Measurements from ENCODE around the gene HLA-G.
"Not testable (repeated sequence)": the region's sequence is repeated elsewhere in the genome, so short reads cannot be mapped to it uniquely, and the experiment has no call there.

The HLA-G gene

GRCh38 chr6:29827579-29828470 is at the start of gene HLA-G:
TSS of gene HLA-G (plus strand) at chr6:29827825. CDS start at chr6:29827845, 20 bp downstream.
- DNase-seq (ENCODE audit: low spot score): no peak

GRCh38 chr6:29780019-29780698 is 47.5 kb upstream of the HLA-G start:
- not testable (repeated sequence) for DNase-seq (ENCODE audit: low spot score)

- DNase-seq (ENCODE audit: low spot score): no peak
Observed at GRCh38 chr6:29789176-29789575, 38.4 kb upstream of the HLA-G start.

- no peak for DNase-seq (ENCODE audit: low spot score)
Observed at GRCh38 chr6:29790626-29791025, 37.0 kb upstream of the HLA-G start.

GRCh38 chr6:29791162-29791561 is 36.5 kb upstream of the HLA-G start:
- no peak for DNase-seq (ENCODE audit: low spot score)

- DNase-seq (ENCODE audit: low spot score): no peak
Observed at GRCh38 chr6:29791786-29792122, 35.9 kb upstream of the HLA-G start.

- DNase-seq (ENCODE audit: low spot score): no peak
Observed at GRCh38 chr6:29792123-29793035, 35.2 kb upstream of the HLA-G start.

- DNase-seq (ENCODE audit: low spot score): no peak
Observed at GRCh38 chr6:29793036-29793356, 34.6 kb upstream of the HLA-G start.

- no peak for DNase-seq (ENCODE audit: low spot score)
Observed at GRCh38 chr6:29793796-29794195, 33.8 kb upstream of the HLA-G start.

- no peak for DNase-seq (ENCODE audit: low spot score)
Observed at GRCh38 chr6:29796026-29796425, 31.6 kb upstream of the HLA-G start.

GRCh38 chr6:29797135-29797534 is 30.5 kb upstream of the HLA-G start:
- peak; percentile 72 for DNase-seq (ENCODE audit: low spot score)

- no peak for DNase-seq (ENCODE audit: low spot score)
Observed at GRCh38 chr6:29797966-29798365, 29.7 kb upstream of the HLA-G start.

GRCh38 chr6:29800254-29800653 is 27.4 kb upstream of the HLA-G start:
- no peak for DNase-seq (ENCODE audit: low spot score)

GRCh38 chr6:29806387-29806786 is 21.2 kb upstream of the HLA-G start:
- no peak for DNase-seq (ENCODE audit: low spot score)

GRCh38 chr6:29809249-29809648 is 18.4 kb upstream of the HLA-G start:
- DNase-seq (ENCODE audit: low spot score): peak; percentile 1

- DNase-seq (ENCODE audit: low spot score): no peak
Observed at GRCh38 chr6:29810371-29810770, 17.3 kb upstream of the HLA-G start.

GRCh38 chr6:29811377-29811776 is 16.2 kb upstream of the HLA-G start:
- DNase-seq (ENCODE audit: low spot score): no peak

GRCh38 chr6:29813066-29813465 is 14.6 kb upstream of the HLA-G start:
- DNase-seq (ENCODE audit: low spot score): no peak

GRCh38 chr6:29813809-29814208 is 13.8 kb upstream of the HLA-G start:
- peak; percentile 47 for DNase-seq (ENCODE audit: low spot score)

GRCh38 chr6:29814379-29815117 is 13.1 kb upstream of the HLA-G start:
- DNase-seq (ENCODE audit: low spot score): no peak

- DNase-seq (ENCODE audit: low spot score): no peak
Observed at GRCh38 chr6:29815118-29815750, 12.4 kb upstream of the HLA-G start.

All from RKO (cell line).